ENCODE data around the gene MPRIP. TPM values are rescaled to one million over a fixed set of nuclear protein-coding genes. Genes with fewer than 3 reads are reported as not detected.

MPRIP gene
- total RNA-seq, 2 experiments from 2014 or later: 196 to 207 TPM

GRCh38 chr17:17053446-17054379 is 11.5 kb downstream of the MPRIP start:
- CTCF ChIA-PET: interaction anchor here (1.6 kb wide), 1 partner anchor 10 kb away, joined by 4 read pairs; no protein-coding TSS in a partner anchor
- no peak for DNase-seq
- H3K27me3 Mint-ChIP-seq: no peaks in the 10 kb centered on the region
- H3K4me3 Mint-ChIP-seq: no peak overlapping the region
- POLR2A ChIA-PET: interaction anchor here (0.9 to 1.0 kb wide), 3 partner anchors 9 to 12 kb away, joined by 3 to 5 read pairs (median 3); no protein-coding TSS in a partner anchor
- peak overlapping the region; percentile 64 for H3K27ac Mint-ChIP-seq
- peaks cover 3% of the 10 kb centered on the region for H3K36me3 Mint-ChIP-seq (ENCODE audit: low read depth)
- H3K9me3 Mint-ChIP-seq: no peaks in the 10 kb centered on the region
- peaks cover 39% of the 10 kb centered on the region for H3K4me1 Mint-ChIP-seq

DNA sequence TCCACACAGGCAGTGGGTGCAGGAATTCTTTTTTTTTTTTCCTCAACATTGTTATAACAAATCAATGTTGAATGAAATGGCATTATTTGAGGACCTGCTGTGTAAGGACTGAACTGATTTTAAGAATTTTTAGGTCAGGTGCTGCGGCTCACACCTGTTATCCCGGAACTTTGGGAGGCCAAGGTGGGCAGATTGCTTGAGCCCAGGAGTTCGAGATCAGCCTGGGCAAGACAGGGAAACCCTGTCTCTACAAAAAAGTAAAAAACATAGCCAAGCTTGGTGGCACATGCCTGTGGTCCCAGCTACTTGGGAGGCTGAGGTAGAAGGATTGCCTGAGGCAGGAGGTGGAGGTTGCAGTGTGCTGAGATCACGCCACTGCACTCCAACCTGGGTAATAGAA is 12.4 kb downstream of the MPRIP start:
- no peak overlapping the region for H3K4me3 Mint-ChIP-seq
- H3K9me3 Mint-ChIP-seq: no peaks in the 10 kb centered on the region
- H3K4me1 Mint-ChIP-seq: peaks cover 36% of the 10 kb centered on the region
- H3K27ac Mint-ChIP-seq: no peak overlapping the region
- ChIA-PET POLR2A (no interaction called here), CTCF (no interaction called here)
- no peaks in the 10 kb centered on the region for H3K27me3 Mint-ChIP-seq
- DNase-seq: no peak
- H3K36me3 Mint-ChIP-seq (ENCODE audit: low read depth): peaks cover 3% of the 10 kb centered on the region

GRCh38 chr17:17055286-17056155 is 13.3 kb downstream of the MPRIP start:
- peaks cover 3% of the 10 kb centered on the region for H3K36me3 Mint-ChIP-seq (ENCODE audit: low read depth)
- H3K9me3 Mint-ChIP-seq: no peaks in the 10 kb centered on the region
- ChIA-PET CTCF (no interaction called here), POLR2A (no interaction called here)
- peaks cover 34% of the 10 kb centered on the region for H3K4me1 Mint-ChIP-seq
- DNase-seq: no peak
- H3K4me3 Mint-ChIP-seq: no peak overlapping the region
- no peaks in the 10 kb centered on the region for H3K27me3 Mint-ChIP-seq
- H3K27ac Mint-ChIP-seq: no peak overlapping the region

DNA sequence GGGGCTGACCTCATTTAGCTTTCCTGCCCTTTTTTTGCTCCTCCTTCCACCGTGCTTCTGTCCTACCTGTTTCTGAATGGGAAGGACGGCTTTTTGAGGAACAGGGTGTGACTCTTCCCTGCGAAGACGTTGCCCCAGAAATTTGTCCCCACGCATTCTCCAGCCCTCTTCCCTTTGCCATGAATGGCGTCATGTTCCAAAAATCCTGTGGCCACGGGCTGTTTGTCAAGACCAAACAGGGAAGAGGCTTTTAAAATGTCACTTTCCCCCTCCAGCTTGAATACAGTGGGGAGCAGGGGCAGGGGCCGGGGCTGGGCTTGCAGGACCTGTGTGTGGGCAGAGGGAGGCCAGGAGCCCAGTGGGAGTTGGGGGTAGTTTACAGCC is 13.9 kb downstream of the MPRIP start:
- POLR2A ChIA-PET: no interaction called here
- Mint-ChIP-seq H3K9me3 (no peaks in the 10 kb centered on the region), H3K27me3 (no peaks in the 10 kb centered on the region), H3K4me1 (peaks cover 29% of the 10 kb centered on the region), H3K36me3 (ENCODE audit: low read depth) (no peaks in the 10 kb centered on the region), H3K27ac (no peak overlapping the region), H3K4me3 (no peak overlapping the region)
- CTCF ChIA-PET: no interaction called here
- DNase-seq: no peak

GRCh38 chr17:17057057-17057551 is 14.8 kb downstream of the MPRIP start:
- Mint-ChIP-seq H3K4me1 (peaks cover 24% of the 10 kb centered on the region), H3K27me3 (no peaks in the 10 kb centered on the region), H3K27ac (no peak overlapping the region), H3K9me3 (no peaks in the 10 kb centered on the region), H3K4me3 (no peak overlapping the region), H3K36me3 (ENCODE audit: low read depth) (no peaks in the 10 kb centered on the region)
- no peak for DNase-seq
- ChIA-PET CTCF (no interaction called here), POLR2A (no interaction called here)

GRCh38 chr17:17058304-17058703 is 16.0 kb downstream of the MPRIP start:
- ChIA-PET CTCF (no interaction called here), POLR2A (no interaction called here)
- Mint-ChIP-seq H3K4me1 (peaks cover 17% of the 10 kb centered on the region), H3K27ac (no peak overlapping the region), H3K36me3 (ENCODE audit: low read depth) (no peaks in the 10 kb centered on the region), H3K27me3 (no peaks in the 10 kb centered on the region), H3K4me3 (no peak overlapping the region), H3K9me3 (no peaks in the 10 kb centered on the region)
- no peak for DNase-seq

- DNase-seq: no peak
- H3K4me1 Mint-ChIP-seq: peaks cover 15% of the 10 kb centered on the region
- ChIA-PET POLR2A (no interaction called here), CTCF (no interaction called here)
- H3K4me3 Mint-ChIP-seq: no peak overlapping the region
- H3K27ac Mint-ChIP-seq: no peak overlapping the region
- no peaks in the 10 kb centered on the region for H3K9me3 Mint-ChIP-seq
- no peaks in the 10 kb centered on the region for H3K27me3 Mint-ChIP-seq
- no peaks in the 10 kb centered on the region for H3K36me3 Mint-ChIP-seq (ENCODE audit: low read depth)
Observed at GRCh38 chr17:17059301-17059890, 17.1 kb downstream of the MPRIP start.

GRCh38 chr17:17060001-17060922 is 18.0 kb downstream of the MPRIP start:
- POLR2A ChIA-PET: no interaction called here
- no peak overlapping the region for H3K27ac Mint-ChIP-seq
- no peaks in the 10 kb centered on the region for H3K36me3 Mint-ChIP-seq (ENCODE audit: low read depth)
- no peaks in the 10 kb centered on the region for H3K9me3 Mint-ChIP-seq
- H3K4me1 Mint-ChIP-seq: peaks cover 14% of the 10 kb centered on the region
- H3K4me3 Mint-ChIP-seq: no peak overlapping the region
- CTCF ChIA-PET: no interaction called here
- DNase-seq: no peak
- no peaks in the 10 kb centered on the region for H3K27me3 Mint-ChIP-seq

GRCh38 chr17:17060930-17061329 is 18.7 kb downstream of the MPRIP start:
- no peak for DNase-seq
- Mint-ChIP-seq H3K27ac (no peak overlapping the region), H3K36me3 (ENCODE audit: low read depth) (no peaks in the 10 kb centered on the region), H3K27me3 (no peaks in the 10 kb centered on the region), H3K4me3 (no peak overlapping the region), H3K4me1 (peaks cover 16% of the 10 kb centered on the region), H3K9me3 (no peaks in the 10 kb centered on the region)
- ChIA-PET POLR2A (no interaction called here), CTCF (no interaction called here)

DNA sequence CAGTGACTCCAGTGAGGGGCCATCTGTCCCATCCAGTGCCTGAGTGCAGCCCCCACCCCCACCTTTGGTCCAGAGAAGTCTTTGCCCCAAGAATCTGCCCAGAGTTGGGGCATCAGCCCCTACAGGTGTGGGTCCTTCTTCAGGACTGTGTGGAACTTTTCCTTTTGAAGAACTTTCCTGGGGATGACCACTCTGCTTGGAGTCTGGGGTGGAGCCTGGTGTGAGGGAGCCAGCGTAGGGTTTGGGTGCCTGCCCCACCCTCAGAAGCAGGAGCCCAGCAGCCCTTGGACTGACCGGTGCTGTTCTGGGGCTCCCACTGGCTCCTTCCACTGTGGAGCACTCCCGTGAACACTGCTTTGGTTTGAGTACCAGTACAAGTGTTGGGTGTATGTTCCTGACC is 19.3 kb downstream of the MPRIP start:
- Mint-ChIP-seq H3K4me1 (peaks cover 16% of the 10 kb centered on the region), H3K4me3 (no peak overlapping the region), H3K27ac (no peak overlapping the region), H3K27me3 (no peaks in the 10 kb centered on the region), H3K36me3 (ENCODE audit: low read depth) (no peaks in the 10 kb centered on the region), H3K9me3 (no peaks in the 10 kb centered on the region)
- POLR2A ChIA-PET: no interaction called here
- CTCF ChIA-PET: no interaction called here
- no peak for DNase-seq

DNA sequence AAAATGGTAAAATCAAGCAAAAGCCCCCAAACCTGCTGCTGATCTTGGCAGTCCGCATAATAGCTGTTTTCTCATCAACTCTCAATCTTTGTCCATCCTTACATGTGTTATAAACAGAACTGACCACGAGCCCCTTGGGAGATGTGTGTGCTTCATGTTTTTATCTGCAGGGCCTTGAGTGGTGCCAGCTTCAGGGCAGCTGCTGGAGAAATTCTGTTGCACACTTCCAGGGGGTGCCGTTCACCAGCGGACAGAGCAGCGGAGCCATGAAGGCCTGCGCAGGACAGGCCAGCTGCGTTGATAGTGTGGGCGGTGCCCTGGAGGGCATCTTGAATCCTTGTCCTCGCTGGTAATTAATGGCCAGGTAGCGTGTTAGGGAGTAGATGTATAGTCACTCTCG is 20.1 kb downstream of the MPRIP start:
- no peaks in the 10 kb centered on the region for H3K27me3 Mint-ChIP-seq
- ChIA-PET POLR2A (interaction anchor here (1.5 kb wide), 1 partner anchor 9 kb away, joined by 3 read pairs; no protein-coding TSS in a partner anchor), CTCF (interaction anchor here (0.6 kb wide), 1 partner anchor 578 kb away, joined by 4 read pairs; no protein-coding TSS in a partner anchor)
- peaks cover 3% of the 10 kb centered on the region for H3K36me3 Mint-ChIP-seq (ENCODE audit: low read depth)
- H3K9me3 Mint-ChIP-seq: no peaks in the 10 kb centered on the region
- H3K4me3 Mint-ChIP-seq: no peak overlapping the region
- H3K27ac Mint-ChIP-seq: no peak overlapping the region
- peaks cover 16% of the 10 kb centered on the region for H3K4me1 Mint-ChIP-seq
- DNase-seq: no peak

- ChIA-PET POLR2A (interaction anchor here (1.5 kb wide), 1 partner anchor 10 kb away, joined by 3 read pairs; no protein-coding TSS in a partner anchor), CTCF (interaction anchor here (0.6 kb wide), 1 partner anchor 578 kb away, joined by 4 read pairs; no protein-coding TSS in a partner anchor)
- Mint-ChIP-seq H3K9me3 (no peaks in the 10 kb centered on the region), H3K27ac (no peak overlapping the region), H3K36me3 (ENCODE audit: low read depth) (peaks cover 4% of the 10 kb centered on the region), H3K27me3 (no peaks in the 10 kb centered on the region), H3K4me3 (no peak overlapping the region), H3K4me1 (peaks cover 16% of the 10 kb centered on the region)
- DNase-seq: no peak
Observed at GRCh38 chr17:17062866-17063265, 20.6 kb downstream of the MPRIP start.
